ENCODE measurements around the gene ATP9B. TPM values are rescaled to one million over a fixed set of nuclear protein-coding genes. Genes with fewer than 3 reads are reported as not detected.

Gene ATP9B
- total RNA-seq, 1 donor from 2014 or later = 16.2 TPM

- Histone ChIP-seq H3K4me3 (ENCODE audit: low read depth, low read length) (no peak overlapping the region), H3K36me3 (ENCODE audit: control insufficient read depth, insufficient read depth, low read length) (peaks cover 1% of the 10 kb centered on the region), H3K27me3 (ENCODE audit: control insufficient read depth, insufficient read depth, low read length) (no peaks in the 10 kb centered on the region)
- DNase-seq (ENCODE audit: low read depth) = no peak
- TF ChIP-seq, protein P1, sequence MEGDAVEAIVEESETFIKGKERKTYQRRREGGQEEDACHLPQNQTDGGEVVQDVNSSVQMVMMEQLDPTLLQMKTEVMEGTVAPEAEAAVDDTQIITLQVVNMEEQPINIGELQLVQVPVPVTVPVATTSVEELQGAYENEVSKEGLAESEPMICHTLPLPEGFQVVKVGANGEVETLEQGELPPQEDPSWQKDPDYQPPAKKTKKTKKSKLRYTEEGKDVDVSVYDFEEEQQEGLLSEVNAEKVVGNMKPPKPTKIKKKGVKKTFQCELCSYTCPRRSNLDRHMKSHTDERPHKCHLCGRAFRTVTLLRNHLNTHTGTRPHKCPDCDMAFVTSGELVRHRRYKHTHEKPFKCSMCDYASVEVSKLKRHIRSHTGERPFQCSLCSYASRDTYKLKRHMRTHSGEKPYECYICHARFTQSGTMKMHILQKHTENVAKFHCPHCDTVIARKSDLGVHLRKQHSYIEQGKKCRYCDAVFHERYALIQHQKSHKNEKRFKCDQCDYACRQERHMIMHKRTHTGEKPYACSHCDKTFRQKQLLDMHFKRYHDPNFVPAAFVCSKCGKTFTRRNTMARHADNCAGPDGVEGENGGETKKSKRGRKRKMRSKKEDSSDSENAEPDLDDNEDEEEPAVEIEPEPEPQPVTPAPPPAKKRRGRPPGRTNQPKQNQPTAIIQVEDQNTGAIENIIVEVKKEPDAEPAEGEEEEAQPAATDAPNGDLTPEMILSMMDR (IDR thresholded peaks at IDR 0.05; ENCODE audit: insufficient read depth, low read length, poor library complexity, severe bottlenecking) = no peak
These were observed 136.0 kb downstream of the ATP9B start for GRCh38 chr18:79204889-79205807.

- TF ChIP-seq, protein P1 (IDR thresholded peaks at IDR 0.05; ENCODE audit: insufficient read depth, low read length, poor library complexity, severe bottlenecking) = no peak
- Histone ChIP-seq H3K36me3 (ENCODE audit: control insufficient read depth, insufficient read depth, low read length) (peaks cover 2% of the 10 kb centered on the region), H3K4me3 (ENCODE audit: low read depth, low read length) (no peak overlapping the region), H3K27me3 (ENCODE audit: control insufficient read depth, insufficient read depth, low read length) (no peaks in the 10 kb centered on the region)
- DNase-seq (ENCODE audit: low read depth) = no peak
These were observed 137.2 kb downstream of the ATP9B start for GRCh38 chr18:79206444-79206843.

GRCh38 chr18:79208906-79209305, 139.7 kb downstream of the ATP9B start:
- no peaks in the 10 kb centered on the region for H3K27me3 ChIP-seq (ENCODE audit: control insufficient read depth, insufficient read depth, low read length)
- H3K4me3 ChIP-seq (ENCODE audit: low read depth, low read length) = no peak overlapping the region
- no peak for DNase-seq (ENCODE audit: low read depth)
- TF ChIP-seq, protein P1 (IDR thresholded peaks at IDR 0.05; ENCODE audit: insufficient read depth, low read length, poor library complexity, severe bottlenecking) = no peak
- peaks cover 2% of the 10 kb centered on the region for H3K36me3 ChIP-seq (ENCODE audit: control insufficient read depth, insufficient read depth, low read length)

DNA sequence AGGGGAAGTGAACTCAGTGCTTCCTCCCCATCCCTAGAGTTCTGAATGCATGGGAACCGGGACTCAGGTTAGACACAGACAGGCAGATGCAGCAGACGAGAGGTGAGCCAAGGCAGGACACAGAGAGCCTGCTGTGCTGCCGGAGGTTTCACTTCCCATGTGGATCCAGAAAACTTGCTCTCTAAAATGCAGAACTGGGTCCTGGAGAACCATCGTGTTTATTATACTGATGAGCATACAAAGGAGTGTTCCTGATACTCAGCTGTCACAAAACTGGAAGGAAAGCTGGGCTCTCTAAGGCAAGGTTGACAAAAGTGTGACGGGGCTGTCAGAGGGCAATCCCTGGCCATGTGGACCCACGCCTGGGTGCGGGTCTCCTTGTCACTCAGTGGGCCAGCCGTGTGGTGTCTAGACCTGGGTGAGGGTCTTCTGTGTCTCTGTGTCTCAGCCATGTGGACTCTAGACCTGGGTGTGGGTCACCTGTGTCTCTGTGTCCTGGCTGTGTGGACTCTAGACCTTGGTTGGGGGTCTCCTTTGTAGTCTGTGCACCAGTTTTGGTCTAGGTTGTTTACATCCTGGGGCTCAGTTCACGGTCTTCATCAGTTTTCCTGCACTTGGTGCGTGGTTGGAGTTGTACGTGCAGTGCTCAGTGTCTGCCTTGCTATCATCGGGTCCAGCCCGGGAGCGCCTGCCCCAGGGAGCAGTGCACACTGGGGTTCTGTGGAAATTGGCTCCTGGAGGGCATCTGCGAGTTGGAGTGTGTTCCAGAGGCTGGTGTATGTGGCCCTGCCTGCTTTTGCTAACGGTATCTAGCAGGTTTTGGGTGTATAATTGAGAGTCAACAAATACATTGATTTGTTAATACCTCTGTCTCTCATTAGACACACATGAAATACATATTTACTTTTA, 141.1 kb downstream of the ATP9B start:
- Histone ChIP-seq H3K27me3 (ENCODE audit: control insufficient read depth, insufficient read depth, low read length) (no peaks in the 10 kb centered on the region), H3K36me3 (ENCODE audit: control insufficient read depth, insufficient read depth, low read length) (peaks cover 2% of the 10 kb centered on the region), H3K4me3 (ENCODE audit: low read depth, low read length) (no peak overlapping the region)
- TF ChIP-seq, protein P1 (IDR thresholded peaks at IDR 0.05; ENCODE audit: insufficient read depth, low read length, poor library complexity, severe bottlenecking) = no peak
- DNase-seq (ENCODE audit: low read depth) = no peak

- Histone ChIP-seq H3K36me3 (ENCODE audit: control insufficient read depth, insufficient read depth, low read length) (peaks cover 2% of the 10 kb centered on the region), H3K27me3 (ENCODE audit: control insufficient read depth, insufficient read depth, low read length) (no peaks in the 10 kb centered on the region), H3K4me3 (ENCODE audit: low read depth, low read length) (no peak overlapping the region)
- DNase-seq (ENCODE audit: low read depth) = no peak
- TF ChIP-seq, protein P1 (IDR thresholded peaks at IDR 0.05; ENCODE audit: insufficient read depth, low read length, poor library complexity, severe bottlenecking) = no peak
These were observed 142.7 kb downstream of the ATP9B start for GRCh38 chr18:79211844-79212243.
